HEK293 (cell line): ENCODE results near the gene POMC.

Experiments used
- TCF7L2 ChIP-seq: IDR thresholded peaks from 2 replicates; pipeline ENCODE4 v1.6.1; 2011; ENCODE audit warnings: low read depth, mild to moderate bottlenecking, inconsistent platforms, low read length, moderate library complexity, borderline replicate concordance
- YY1 ChIP-seq: fragments of 450-650 bp; formaldehyde crosslinking; IDR thresholded peaks from 2 replicates; pipeline ENCODE4 v1.5.1; 2018; ENCODE audit warnings: missing biosample characterization, missing genetic modification characterization
- TF ChIP-seq, protein P1 (sequence below): fragments of 450-650 bp; formaldehyde crosslinking; IDR thresholded peaks from 2 replicates; pipeline ENCODE4 v1.5.1; 2017; ENCODE audit warnings: missing biosample characterization, missing genetic modification characterization

DNA sequence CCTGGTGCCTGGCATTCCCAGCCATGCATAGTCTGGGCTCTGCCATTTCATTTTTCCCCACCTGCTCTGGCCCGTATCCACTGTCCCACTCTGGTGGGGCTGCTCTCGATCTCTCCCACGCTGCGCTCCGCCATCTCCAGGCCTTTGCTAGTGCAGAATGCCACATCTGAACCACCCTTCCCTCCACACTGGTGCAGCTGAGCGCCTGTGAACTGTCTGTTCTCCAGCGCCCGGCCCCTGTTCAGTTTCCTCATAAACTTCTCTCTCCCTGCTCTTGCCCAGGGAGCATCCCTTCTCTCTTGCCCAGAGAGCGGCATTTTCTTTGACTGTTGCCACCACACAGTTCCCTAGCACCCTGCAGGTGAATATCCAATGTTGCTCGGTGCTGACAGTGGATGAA is 21.5 kb downstream of the POMC start:
- no peak for TF ChIP-seq TCF7L2
- TF ChIP-seq, protein P1, sequence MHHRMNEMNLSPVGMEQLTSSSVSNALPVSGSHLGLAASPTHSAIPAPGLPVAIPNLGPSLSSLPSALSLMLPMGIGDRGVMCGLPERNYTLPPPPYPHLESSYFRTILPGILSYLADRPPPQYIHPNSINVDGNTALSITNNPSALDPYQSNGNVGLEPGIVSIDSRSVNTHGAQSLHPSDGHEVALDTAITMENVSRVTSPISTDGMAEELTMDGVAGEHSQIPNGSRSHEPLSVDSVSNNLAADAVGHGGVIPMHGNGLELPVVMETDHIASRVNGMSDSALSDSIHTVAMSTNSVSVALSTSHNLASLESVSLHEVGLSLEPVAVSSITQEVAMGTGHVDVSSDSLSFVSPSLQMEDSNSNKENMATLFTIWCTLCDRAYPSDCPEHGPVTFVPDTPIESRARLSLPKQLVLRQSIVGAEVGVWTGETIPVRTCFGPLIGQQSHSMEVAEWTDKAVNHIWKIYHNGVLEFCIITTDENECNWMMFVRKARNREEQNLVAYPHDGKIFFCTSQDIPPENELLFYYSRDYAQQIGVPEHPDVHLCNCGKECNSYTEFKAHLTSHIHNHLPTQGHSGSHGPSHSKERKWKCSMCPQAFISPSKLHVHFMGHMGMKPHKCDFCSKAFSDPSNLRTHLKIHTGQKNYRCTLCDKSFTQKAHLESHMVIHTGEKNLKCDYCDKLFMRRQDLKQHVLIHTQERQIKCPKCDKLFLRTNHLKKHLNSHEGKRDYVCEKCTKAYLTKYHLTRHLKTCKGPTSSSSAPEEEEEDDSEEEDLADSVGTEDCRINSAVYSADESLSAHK (tag by site-specific recombination) = no peak
- TF ChIP-seq YY1 (tag by site-specific recombination) = no peak
